DMS114 treated with DMSO at 0.1 percent for 48 hours (cell line): ENCODE data around the gene ENOX2.
"Not testable (repeated sequence)": the region's sequence is repeated elsewhere in the genome, so short reads cannot be mapped to it uniquely, and the experiment has no call there.

Experiments used
- DNase-seq: peaks from one replicate; lab custom pipeline; 2025; ENCODE audit not compliant: unreplicated experiment; lab: John Stamatoyannopoulos, UW

The ENOX2 gene

GRCh38 chrX:130827648-130828047 lies 75.4 kb downstream of the ENOX2 start:
- no peak for DNase-seq

GRCh38 chrX:130826249-130826648 lies 76.8 kb downstream of the ENOX2 start:
- DNase-seq = no peak

GRCh38 chrX:130825525-130825924 lies 77.5 kb downstream of the ENOX2 start:
- DNase-seq = no peak

- not testable (repeated sequence) for DNase-seq
Measured at GRCh38 chrX:130819367-130819766, 83.6 kb downstream of the ENOX2 start.

- not testable (repeated sequence) for DNase-seq
Measured at GRCh38 chrX:130813932-130814331, 89.1 kb downstream of the ENOX2 start.

GRCh38 chrX:130810561-130810960 lies 92.4 kb downstream of the ENOX2 start:
- DNase-seq = no peak

GRCh38 chrX:130805903-130806302 lies 97.1 kb downstream of the ENOX2 start:
- DNase-seq = no peak

- no peak for DNase-seq
Measured at GRCh38 chrX:130803537-130803936, 99.5 kb downstream of the ENOX2 start.

GRCh38 chrX:130801901-130802300 lies 101.1 kb downstream of the ENOX2 start:
- DNase-seq = no peak

- no peak for DNase-seq
Measured at GRCh38 chrX:130799393-130799792, 103.6 kb downstream of the ENOX2 start.

- no peak for DNase-seq
Measured at GRCh38 chrX:130793975-130794374, 109.0 kb downstream of the ENOX2 start.

GRCh38 chrX:130791870-130792269 lies 111.1 kb downstream of the ENOX2 start:
- DNase-seq = not testable (repeated sequence)

- no peak for DNase-seq
Measured at GRCh38 chrX:130789793-130790192, 113.2 kb downstream of the ENOX2 start.

- DNase-seq = no peak
Measured at GRCh38 chrX:130788786-130789581, 114.0 kb downstream of the ENOX2 start.

GRCh38 chrX:130786030-130786429 lies 117.0 kb downstream of the ENOX2 start:
- DNase-seq = no peak

GRCh38 chrX:130778773-130779172 lies 124.2 kb downstream of the ENOX2 start:
- no peak for DNase-seq

- no peak for DNase-seq
Measured at GRCh38 chrX:130775849-130776248, 127.2 kb downstream of the ENOX2 start.

GRCh38 chrX:130772776-130773143 lies 130.2 kb downstream of the ENOX2 start:
- no peak for DNase-seq

- no peak for DNase-seq
Measured at GRCh38 chrX:130772105-130772775, 130.8 kb downstream of the ENOX2 start.

- no peak for DNase-seq
Measured at GRCh38 chrX:130771648-130772047, 131.4 kb downstream of the ENOX2 start.

GRCh38 chrX:130771230-130771629 lies 131.8 kb downstream of the ENOX2 start:
- DNase-seq = no peak

GRCh38 chrX:130770615-130771014 lies 132.4 kb downstream of the ENOX2 start:
- no peak for DNase-seq

GRCh38 chrX:130769835-130770234 lies 133.2 kb downstream of the ENOX2 start:
- DNase-seq = no peak
